GM12892 (cell line): ENCODE measurements around the gene RFNG.

Experiments used
- POLR2A ChIP-seq: IDR thresholded peaks from 2 replicates; pipeline ENCODE4 v1.6.1; 2011; ENCODE audit warnings: low read depth, low read length, control low read depth
- TAF1 ChIP-seq: IDR thresholded peaks from 2 replicates; pipeline ENCODE4 v1.6.1; 2011; ENCODE audit warnings: low read depth, mild to moderate bottlenecking, control low read depth, low read length, borderline replicate concordance

- no peak for TF ChIP-seq POLR2A
- no peak for TF ChIP-seq TAF1
Observed at GRCh38 chr17:82070611-82071010, 19.0 kb upstream of the RFNG start.
